Gastrocnemius medialis (tissue), 4 donors: ENCODE results near the gene ATP1B3.

Experiments
- POLR2A ChIP-seq, 2 donors: fragments of 450-650 bp; IDR thresholded peaks; one replicate each; pipeline ENCODE4 v1.6.1; 2017; ENCODE audit warnings: antibody characterized with exemption in 2 of 2, mild to moderate bottlenecking in 2 of 2, moderate library complexity in 2 of 2
- TF ChIP-seq, protein P1 (sequence below), 5 experiments: fragments of 450-650 bp in 3 of 5; fragments of 200-600 bp in 2 of 5; sonication (generic) in 2 of 5; IDR thresholded peaks in 4 of 5; conservative IDR thresholded peaks in 1 of 5; 1 replicate in 4 of 5; 2 replicates in 1 of 5; pipeline ENCODE4 v1.5.1; 2016 to 2019; ENCODE audit warnings: antibody characterized with exemption in 5 of 5, mild to moderate bottlenecking in 3 of 5, moderate library complexity in 3 of 5

DNA sequence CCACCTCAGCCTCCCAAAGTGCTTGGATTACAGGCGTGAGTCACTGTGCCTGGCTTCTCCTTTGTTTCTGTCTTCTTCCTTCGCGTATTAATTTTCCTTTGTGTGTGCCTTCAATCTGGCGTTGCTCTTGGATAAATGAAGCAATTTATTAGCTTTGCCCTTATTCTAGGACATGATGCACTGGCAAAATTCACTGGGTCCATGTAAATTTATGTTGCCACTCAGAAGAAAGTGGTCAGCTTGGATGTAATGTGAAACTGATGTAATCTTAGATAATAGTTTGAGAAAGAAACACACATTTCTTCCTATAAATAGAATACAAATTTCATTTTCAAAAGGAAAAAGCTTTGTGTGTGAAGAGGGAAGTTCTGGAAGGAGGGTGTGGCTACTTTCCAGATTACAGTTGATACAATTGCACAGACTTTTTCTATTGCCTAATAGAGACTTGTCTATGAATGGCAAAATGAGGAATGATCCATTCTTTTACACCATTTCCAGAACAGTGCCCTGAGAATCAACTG is 23.3 kb upstream of the ATP1B3 start:
- TF ChIP-seq, protein P1, sequence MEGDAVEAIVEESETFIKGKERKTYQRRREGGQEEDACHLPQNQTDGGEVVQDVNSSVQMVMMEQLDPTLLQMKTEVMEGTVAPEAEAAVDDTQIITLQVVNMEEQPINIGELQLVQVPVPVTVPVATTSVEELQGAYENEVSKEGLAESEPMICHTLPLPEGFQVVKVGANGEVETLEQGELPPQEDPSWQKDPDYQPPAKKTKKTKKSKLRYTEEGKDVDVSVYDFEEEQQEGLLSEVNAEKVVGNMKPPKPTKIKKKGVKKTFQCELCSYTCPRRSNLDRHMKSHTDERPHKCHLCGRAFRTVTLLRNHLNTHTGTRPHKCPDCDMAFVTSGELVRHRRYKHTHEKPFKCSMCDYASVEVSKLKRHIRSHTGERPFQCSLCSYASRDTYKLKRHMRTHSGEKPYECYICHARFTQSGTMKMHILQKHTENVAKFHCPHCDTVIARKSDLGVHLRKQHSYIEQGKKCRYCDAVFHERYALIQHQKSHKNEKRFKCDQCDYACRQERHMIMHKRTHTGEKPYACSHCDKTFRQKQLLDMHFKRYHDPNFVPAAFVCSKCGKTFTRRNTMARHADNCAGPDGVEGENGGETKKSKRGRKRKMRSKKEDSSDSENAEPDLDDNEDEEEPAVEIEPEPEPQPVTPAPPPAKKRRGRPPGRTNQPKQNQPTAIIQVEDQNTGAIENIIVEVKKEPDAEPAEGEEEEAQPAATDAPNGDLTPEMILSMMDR (IDR thresholded peaks at IDR 0.05 in 4 of 5, conservative IDR thresholded peaks at IDR 0.05 in 1 of 5), result no peak
- TF ChIP-seq POLR2A (IDR thresholded peaks at IDR 0.05), result no peak
